ENCODE results near the gene ZNF407. TPM values are rescaled to one million over a fixed set of nuclear protein-coding genes. Genes with fewer than 3 reads are reported as not detected.
"Not testable (repeated sequence)": the region's sequence is repeated elsewhere in the genome, so short reads cannot be mapped to it uniquely, and the experiment has no call there.

ZNF407 gene
- total and polyA plus RNA-seq, 4 donors = 2.8 to 34.9 (median 9.5) TPM

DNA sequence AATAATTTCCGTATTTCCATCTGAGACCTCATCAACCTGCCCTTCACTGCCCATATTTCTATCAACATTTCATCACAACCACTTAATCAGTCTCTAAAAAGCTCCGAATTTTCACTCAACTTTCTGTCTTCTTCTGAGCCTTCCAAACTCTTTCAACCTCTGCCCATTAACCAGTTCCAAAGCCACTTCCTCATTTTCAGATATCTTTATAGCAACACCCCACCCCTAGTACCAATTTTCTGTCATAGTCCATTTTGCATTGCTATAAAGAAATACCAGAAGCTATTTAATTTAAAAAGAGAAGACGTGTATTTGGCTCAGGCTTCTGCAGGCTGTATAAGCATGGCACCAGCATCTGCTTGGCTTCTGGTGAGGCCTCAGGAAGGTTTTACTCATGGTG, 504.2 kb downstream of the ZNF407 start:
- 88 to 89% methylated on average over 3 of the region's 3 CpGs for WGBS, 2 donors
- H3K4me3 ChIP-seq = no peak overlapping the region

DNA sequence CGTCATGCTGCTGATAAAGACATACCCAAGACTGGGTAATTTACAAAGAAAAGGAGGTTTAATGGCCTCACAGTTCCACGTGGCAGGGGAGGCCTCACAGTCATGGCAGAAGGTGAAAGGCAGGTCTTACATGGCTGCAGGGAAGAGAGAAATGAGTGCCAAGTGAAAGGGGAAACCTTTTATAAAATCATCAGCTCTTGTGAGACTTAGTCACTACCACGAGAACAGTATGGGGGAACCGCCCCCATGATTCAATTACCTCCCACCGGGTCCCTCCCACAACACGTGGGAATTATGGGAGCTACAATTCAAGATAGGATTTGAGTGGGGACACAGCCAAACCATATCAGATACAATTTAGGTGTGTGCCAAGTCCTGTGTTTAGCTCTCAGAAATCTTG, 506.4 kb downstream of the ZNF407 start:
- H3K4me3 ChIP-seq; H3K9ac ChIP-seq (ENCODE audit: insufficient read depth in 1 of 2, low read length in 2 of 2); DNase-seq; H3K4me1 ChIP-seq (ENCODE audit: control insufficient read depth in 5 of 5, insufficient read depth in 5 of 5, low read length in 5 of 5); H3K9me3 ChIP-seq (ENCODE audit: control insufficient read depth in 4 of 4, insufficient read depth in 3 of 4, low read length in 3 of 4); H3K27me3 ChIP-seq (ENCODE audit: control insufficient read depth in 3 of 3, insufficient read depth in 3 of 3, low read length in 2 of 3); H3K36me3 ChIP-seq (ENCODE audit: control insufficient read depth in 4 of 4, insufficient read depth in 4 of 4, low read length in 4 of 4); ATAC-seq (ENCODE audit: insufficient read depth, low FRiP score); H3K27ac ChIP-seq (ENCODE audit: low read depth in 1 of 2, low read length in 1 of 2): not testable (repeated sequence)
- WGBS, 2 donors = 83 to 85% methylated on average over 6 of the region's 6 CpGs

More for the DNA sequence above, 504.2 kb downstream of the ZNF407 start:
- Histone ChIP-seq H3K36me3 (ENCODE audit: control insufficient read depth in 4 of 4, insufficient read depth in 4 of 4, low read length in 4 of 4) (no peaks in the 10 kb centered on the region), H3K27ac (ENCODE audit: low read depth in 1 of 2, low read length in 1 of 2) (no peak overlapping the region), H3K27me3 (ENCODE audit: control insufficient read depth in 3 of 3, insufficient read depth in 3 of 3, low read length in 2 of 3) (no peaks in the 10 kb centered on the region), H3K4me1 (ENCODE audit: control insufficient read depth in 5 of 5, insufficient read depth in 5 of 5, low read length in 5 of 5) (peaks cover 0 to 7% (median 0%) of the 10 kb centered on the region in 5 donors), H3K9ac (ENCODE audit: insufficient read depth in 1 of 2, low read length in 2 of 2) (no peak overlapping the region), H3K9me3 (ENCODE audit: control insufficient read depth in 4 of 4, insufficient read depth in 3 of 4, low read length in 3 of 4) (peaks cover 0 to 9% (median 0%) of the 10 kb centered on the region in 4 donors)
- no peak for DNase-seq
- TF ChIP-seq, protein P1, sequence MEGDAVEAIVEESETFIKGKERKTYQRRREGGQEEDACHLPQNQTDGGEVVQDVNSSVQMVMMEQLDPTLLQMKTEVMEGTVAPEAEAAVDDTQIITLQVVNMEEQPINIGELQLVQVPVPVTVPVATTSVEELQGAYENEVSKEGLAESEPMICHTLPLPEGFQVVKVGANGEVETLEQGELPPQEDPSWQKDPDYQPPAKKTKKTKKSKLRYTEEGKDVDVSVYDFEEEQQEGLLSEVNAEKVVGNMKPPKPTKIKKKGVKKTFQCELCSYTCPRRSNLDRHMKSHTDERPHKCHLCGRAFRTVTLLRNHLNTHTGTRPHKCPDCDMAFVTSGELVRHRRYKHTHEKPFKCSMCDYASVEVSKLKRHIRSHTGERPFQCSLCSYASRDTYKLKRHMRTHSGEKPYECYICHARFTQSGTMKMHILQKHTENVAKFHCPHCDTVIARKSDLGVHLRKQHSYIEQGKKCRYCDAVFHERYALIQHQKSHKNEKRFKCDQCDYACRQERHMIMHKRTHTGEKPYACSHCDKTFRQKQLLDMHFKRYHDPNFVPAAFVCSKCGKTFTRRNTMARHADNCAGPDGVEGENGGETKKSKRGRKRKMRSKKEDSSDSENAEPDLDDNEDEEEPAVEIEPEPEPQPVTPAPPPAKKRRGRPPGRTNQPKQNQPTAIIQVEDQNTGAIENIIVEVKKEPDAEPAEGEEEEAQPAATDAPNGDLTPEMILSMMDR (IDR thresholded peaks at IDR 0.05; ENCODE audit: control extremely low read depth, extremely low read depth) = no peak
- no peak for ATAC-seq (ENCODE audit: insufficient read depth, low FRiP score)

DNA sequence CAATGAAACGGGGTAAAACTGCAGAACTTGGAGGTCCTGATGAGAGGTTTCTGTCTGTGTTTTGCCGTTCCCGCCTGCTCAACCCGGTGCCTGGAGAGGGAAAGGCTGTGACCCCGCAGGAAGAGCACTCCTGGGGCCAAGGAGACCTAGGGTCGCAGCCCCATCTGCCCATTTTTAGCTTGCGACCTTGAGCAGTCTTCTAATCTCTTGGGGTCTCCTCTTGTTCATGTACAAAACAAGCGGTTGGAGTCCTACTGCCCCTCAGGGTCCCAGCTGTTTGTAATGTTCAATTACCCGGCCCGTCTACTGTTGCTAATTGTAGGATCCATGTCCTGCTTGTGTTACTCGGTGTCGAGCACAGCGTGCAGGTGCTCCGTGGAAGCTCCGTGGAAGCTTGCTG, 506.8 kb downstream of the ZNF407 start:
- ATAC-seq (ENCODE audit: insufficient read depth, low FRiP score) (no peak), DNase-seq (no peak)
- TF ChIP-seq, protein P1 (IDR thresholded peaks at IDR 0.05; ENCODE audit: control extremely low read depth, extremely low read depth) = no peak
- peaks cover 0 to 7% (median 0%) of the 10 kb centered on the region in 5 donors for H3K4me1 ChIP-seq (ENCODE audit: control insufficient read depth in 5 of 5, insufficient read depth in 5 of 5, low read length in 5 of 5)
- H3K27ac ChIP-seq (ENCODE audit: low read depth in 1 of 2, low read length in 1 of 2) = no peak overlapping the region
- WGBS, 2 donors = 95 to 96% methylated on average over 15 of the region's 15 CpGs
- H3K9ac ChIP-seq (ENCODE audit: insufficient read depth in 1 of 2, low read length in 2 of 2) = no peak overlapping the region
- H3K9me3 ChIP-seq (ENCODE audit: control insufficient read depth in 4 of 4, insufficient read depth in 3 of 4, low read length in 3 of 4) = peaks cover 0 to 9% (median 0%) of the 10 kb centered on the region in 4 donors
- H3K27me3 ChIP-seq (ENCODE audit: control insufficient read depth in 3 of 3, insufficient read depth in 3 of 3, low read length in 2 of 3) = no peaks in the 10 kb centered on the region
- no peaks in the 10 kb centered on the region for H3K36me3 ChIP-seq (ENCODE audit: control insufficient read depth in 4 of 4, insufficient read depth in 4 of 4, low read length in 4 of 4)
- no peak overlapping the region for H3K4me3 ChIP-seq

DNA sequence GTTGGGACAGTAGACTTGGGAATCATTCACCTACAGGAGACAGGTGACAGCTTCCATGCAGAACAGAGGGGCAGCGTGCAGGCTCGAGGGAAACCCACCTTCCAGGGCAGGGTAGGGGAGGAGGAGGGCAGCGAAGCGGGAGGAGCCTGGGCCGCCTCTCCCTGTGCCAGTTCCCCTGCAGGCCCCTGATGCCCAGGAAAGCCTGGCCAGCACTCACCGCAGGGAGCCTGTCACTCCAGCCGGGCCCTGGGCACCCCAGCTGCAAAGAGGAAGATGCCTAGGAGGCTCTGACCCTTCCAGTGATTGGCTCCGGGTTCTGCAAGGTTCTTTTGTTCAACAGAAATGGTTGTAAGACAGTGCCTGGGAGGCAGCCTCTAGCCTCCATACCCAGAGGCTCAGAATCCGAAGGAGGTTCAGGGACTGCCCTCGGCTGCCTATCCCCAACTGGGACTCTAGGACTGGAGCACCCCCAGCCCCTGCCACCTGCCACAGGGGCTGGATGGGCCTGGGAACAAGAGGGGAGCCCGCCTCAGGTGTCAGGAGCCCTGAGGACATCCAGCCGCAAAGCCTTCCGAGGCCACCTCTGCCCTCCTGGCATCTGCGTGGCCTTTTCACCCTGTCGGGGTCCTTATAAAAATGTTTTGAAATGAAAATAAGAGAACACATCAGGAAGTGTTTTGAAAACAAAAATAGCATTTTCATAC, 508.0 kb downstream of the ZNF407 start:
- H3K4me1 ChIP-seq (ENCODE audit: control insufficient read depth in 5 of 5, insufficient read depth in 5 of 5, low read length in 5 of 5) = peaks cover 0 to 7% (median 0%) of the 10 kb centered on the region in 5 donors
- TF ChIP-seq, protein P1 (IDR thresholded peaks at IDR 0.05; ENCODE audit: control extremely low read depth, extremely low read depth) = no peak
- ATAC-seq (ENCODE audit: insufficient read depth, low FRiP score) (no peak), DNase-seq (no peak)
- H3K9ac ChIP-seq (ENCODE audit: insufficient read depth in 1 of 2, low read length in 2 of 2) = no peak overlapping the region
- no peaks in the 10 kb centered on the region for H3K36me3 ChIP-seq (ENCODE audit: control insufficient read depth in 4 of 4, insufficient read depth in 4 of 4, low read length in 4 of 4)
- H3K27ac ChIP-seq (ENCODE audit: low read depth in 1 of 2, low read length in 1 of 2) = no peak overlapping the region
- 88 to 93% methylated on average over 15 of the region's 15 CpGs for WGBS, 2 donors
- peaks cover 0 to 7% (median 0%) of the 10 kb centered on the region in 4 donors for H3K9me3 ChIP-seq (ENCODE audit: control insufficient read depth in 4 of 4, insufficient read depth in 3 of 4, low read length in 3 of 4)
- H3K4me3 ChIP-seq = no peak overlapping the region
- H3K27me3 ChIP-seq (ENCODE audit: control insufficient read depth in 3 of 3, insufficient read depth in 3 of 3, low read length in 2 of 3) = no peaks in the 10 kb centered on the region
